ENCODE results near the gene C11orf91. TPM values are rescaled to one million over a fixed set of nuclear protein-coding genes. Genes with fewer than 3 reads are reported as not detected.

C11orf91 gene
- total and polyA plus RNA-seq, 12 donors, result 0.22 to 0.27 TPM; not detected in 10

DNA sequence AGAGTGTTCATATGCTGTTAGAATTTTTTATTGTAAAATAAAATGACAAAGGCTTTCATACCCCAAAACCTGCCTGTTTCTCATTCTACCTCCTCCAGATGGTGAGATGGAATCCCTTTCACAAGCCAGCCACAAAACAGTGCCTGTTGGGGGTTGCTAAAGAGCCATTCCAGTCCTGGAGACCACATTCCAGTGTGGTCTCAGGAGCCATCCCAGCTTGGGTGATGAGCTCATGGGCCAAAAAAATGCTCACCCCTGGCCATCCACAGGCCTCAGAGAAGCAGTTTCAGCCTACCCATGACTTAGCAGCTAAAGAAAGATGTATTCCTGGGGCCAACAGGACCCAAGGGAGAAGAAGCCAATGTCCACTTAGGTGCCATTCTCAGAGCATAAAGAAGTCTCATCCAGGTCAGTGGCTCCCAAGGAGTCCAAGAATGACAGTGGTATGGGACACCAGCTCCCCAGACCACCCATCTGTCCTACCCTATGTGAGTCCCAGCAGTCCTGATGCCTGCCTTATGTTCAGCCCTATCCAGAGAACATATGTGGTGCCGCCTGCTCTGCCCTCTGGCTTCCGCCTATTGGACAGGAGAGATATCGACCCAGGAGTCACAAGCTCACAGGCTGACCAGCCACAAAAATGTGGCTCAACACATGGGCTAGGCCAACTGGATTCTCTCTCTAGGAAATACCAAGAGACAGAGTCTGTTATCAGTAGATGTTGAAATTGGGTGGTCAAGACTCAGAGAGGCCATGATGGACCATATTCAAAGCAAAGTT is 26.4 kb downstream of the C11orf91 start:
- no peak overlapping the region for H3K4me3 ChIP-seq
- no peak overlapping the region for H3K27ac ChIP-seq
- no peaks in the 10 kb centered on the region for H3K27me3 ChIP-seq
- no peak for DNase-seq
- no peak for TF ChIP-seq CTCF (IDR thresholded peaks at IDR 0.05)
- TF ChIP-seq POLR2A (IDR thresholded peaks at IDR 0.05), result no peak
- WGBS, 4 donors, result 92 to 100% (median 98%) methylated on average over 3 of the region's 3 CpGs
- H3K9me3 ChIP-seq (replicated peaks in 1 of 3), result no peaks in the 10 kb centered on the region
- no peaks in the 10 kb centered on the region for H3K4me1 ChIP-seq (replicated peaks in 1 of 2)
- intact Hi-C loops (cut with DNase I), result no loop called here
- no peaks in the 10 kb centered on the region for H3K36me3 ChIP-seq (replicated peaks in 1 of 2)

GRCh38 chr11:33672273-33672672 is 28.4 kb downstream of the C11orf91 start:
- no peak overlapping the region for H3K4me3 ChIP-seq
- H3K4me1 ChIP-seq (replicated peaks in 1 of 2), result no peaks in the 10 kb centered on the region
- H3K36me3 ChIP-seq (replicated peaks in 1 of 2), result no peaks in the 10 kb centered on the region
- H3K27me3 ChIP-seq, result no peaks in the 10 kb centered on the region
- TF ChIP-seq POLR2A (IDR thresholded peaks at IDR 0.05), result no peak
- no peak for TF ChIP-seq CTCF (IDR thresholded peaks at IDR 0.05)
- WGBS, 4 donors, result 82 to 93% (median 88%) methylated on average over 3 to 4 of the region's 4 CpGs
- no peak for DNase-seq
- H3K9me3 ChIP-seq (replicated peaks in 1 of 3), result no peaks in the 10 kb centered on the region
- no peak overlapping the region for H3K27ac ChIP-seq
- intact Hi-C loops (cut with DNase I), result no loop called here

GRCh38 chr11:33670250-33671011 is 30.2 kb downstream of the C11orf91 start:
- Histone ChIP-seq H3K4me3 (no peak overlapping the region), H3K27ac (no peak overlapping the region), H3K9me3 (replicated peaks in 1 of 3) (no peaks in the 10 kb centered on the region), H3K36me3 (replicated peaks in 1 of 2) (no peaks in the 10 kb centered on the region), H3K27me3 (no peaks in the 10 kb centered on the region), H3K4me1 (replicated peaks in 1 of 2) (no peaks in the 10 kb centered on the region)
- WGBS, 4 donors, result 58 to 80% (median 73%) methylated on average over 5 of the region's 5 CpGs
- intact Hi-C loops (cut with DNase I), result no loop called here
- no peak for TF ChIP-seq POLR2A (IDR thresholded peaks at IDR 0.05)
- no peak for TF ChIP-seq CTCF (IDR thresholded peaks at IDR 0.05)
- no peak for DNase-seq

DNA sequence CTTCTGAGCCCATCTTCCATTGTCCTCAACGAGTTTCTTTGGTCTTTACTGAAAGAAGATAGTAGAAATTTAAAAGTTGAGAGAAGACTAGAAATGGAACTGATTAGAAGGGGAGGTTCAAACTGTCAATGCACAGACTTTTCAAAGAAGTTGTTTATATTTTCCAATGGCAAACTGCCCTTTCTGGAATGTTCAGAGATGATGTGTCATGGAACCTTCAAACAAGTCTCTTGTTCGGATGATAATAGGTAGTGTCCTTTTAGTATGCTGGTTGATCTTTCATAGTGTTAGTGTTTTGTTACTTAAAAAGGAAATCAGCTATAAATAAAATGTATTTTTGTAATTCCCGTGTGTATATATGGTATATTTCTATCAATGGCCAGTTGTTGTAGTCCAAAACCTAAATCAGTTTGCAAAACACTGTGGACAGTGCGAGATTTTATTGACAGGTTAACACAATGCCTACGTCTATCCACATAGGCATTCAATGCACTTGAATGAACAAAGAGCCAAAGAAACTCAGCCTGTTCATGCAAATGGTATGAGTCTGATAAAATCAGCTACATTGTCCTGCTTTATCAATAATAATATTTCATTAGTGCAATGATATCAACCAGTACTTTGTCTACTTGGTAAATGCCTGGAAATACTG is 30.9 kb downstream of the C11orf91 start:
- H3K4me1 ChIP-seq (replicated peaks in 1 of 2), result no peaks in the 10 kb centered on the region
- intact Hi-C loops (cut with DNase I), result no loop called here
- no peaks in the 10 kb centered on the region for H3K36me3 ChIP-seq (replicated peaks in 1 of 2)
- H3K4me3 ChIP-seq, result no peak overlapping the region
- no peaks in the 10 kb centered on the region for H3K27me3 ChIP-seq
- 76 to 85% (median 82%) methylated on average over 5 of the region's 5 CpGs for WGBS, 4 donors
- TF ChIP-seq POLR2A (IDR thresholded peaks at IDR 0.05) (no peak), CTCF (IDR thresholded peaks at IDR 0.05) (no peak)
- no peak for DNase-seq
- no peaks in the 10 kb centered on the region for H3K9me3 ChIP-seq (replicated peaks in 1 of 3)
- no peak overlapping the region for H3K27ac ChIP-seq
